OCI-LY7 (cell line): Measurements from ENCODE around the gene SENP5.

Experiments used
- EZH2phosphoT487 ChIP-seq: fragments of 200-600 bp; sonication (generic); IDR thresholded peaks from 2 replicates; pipeline ENCODE4 v1.6.1; 2018; ENCODE audit warnings: low read depth, borderline replicate concordance, mild to moderate bottlenecking, mixed run types, antibody characterized with exemption, low read length, moderate library complexity, mixed read lengths
- TF ChIP-seq, protein P1 (sequence below): fragments of 200-600 bp; sonication (generic); conservative IDR thresholded peaks from 2 replicates; pipeline ENCODE4 v1.5.1; 2014; ENCODE audit warnings: mild to moderate bottlenecking, antibody characterized with exemption, low read length, moderate library complexity, mixed read lengths

DNA sequence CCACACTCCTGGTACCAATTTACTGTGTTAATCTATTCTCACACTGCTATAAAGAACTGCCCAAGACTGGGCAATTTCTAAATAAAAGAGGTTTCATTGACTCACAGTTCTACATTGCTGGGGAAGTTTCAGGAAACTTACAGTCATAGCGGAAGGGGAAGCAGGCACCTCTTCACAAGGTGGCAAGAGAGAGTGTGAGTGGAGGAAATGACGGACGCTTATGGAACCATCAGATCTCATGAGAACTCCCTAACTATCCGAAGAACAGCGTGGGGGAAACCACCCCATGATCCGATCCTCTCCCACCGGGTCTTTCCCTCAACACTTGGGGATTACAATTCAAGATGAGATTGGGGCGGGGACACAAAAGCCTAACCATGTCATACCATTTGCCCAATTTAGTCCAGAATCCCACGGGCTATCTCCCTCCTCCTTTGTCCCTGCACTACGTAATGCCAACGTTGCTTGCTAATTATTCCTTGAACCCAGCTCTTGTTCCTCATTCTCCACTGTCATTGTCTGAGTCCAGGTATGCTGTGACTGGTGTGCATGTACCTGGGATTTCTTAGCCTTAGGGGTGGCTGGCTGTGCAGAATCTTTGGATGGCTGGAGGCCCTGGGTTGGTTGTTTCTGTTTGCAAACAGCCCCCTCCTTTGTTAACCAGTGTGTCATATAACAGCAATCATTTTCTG is 97.5 kb downstream of the SENP5 start:
- TF ChIP-seq, protein P1, sequence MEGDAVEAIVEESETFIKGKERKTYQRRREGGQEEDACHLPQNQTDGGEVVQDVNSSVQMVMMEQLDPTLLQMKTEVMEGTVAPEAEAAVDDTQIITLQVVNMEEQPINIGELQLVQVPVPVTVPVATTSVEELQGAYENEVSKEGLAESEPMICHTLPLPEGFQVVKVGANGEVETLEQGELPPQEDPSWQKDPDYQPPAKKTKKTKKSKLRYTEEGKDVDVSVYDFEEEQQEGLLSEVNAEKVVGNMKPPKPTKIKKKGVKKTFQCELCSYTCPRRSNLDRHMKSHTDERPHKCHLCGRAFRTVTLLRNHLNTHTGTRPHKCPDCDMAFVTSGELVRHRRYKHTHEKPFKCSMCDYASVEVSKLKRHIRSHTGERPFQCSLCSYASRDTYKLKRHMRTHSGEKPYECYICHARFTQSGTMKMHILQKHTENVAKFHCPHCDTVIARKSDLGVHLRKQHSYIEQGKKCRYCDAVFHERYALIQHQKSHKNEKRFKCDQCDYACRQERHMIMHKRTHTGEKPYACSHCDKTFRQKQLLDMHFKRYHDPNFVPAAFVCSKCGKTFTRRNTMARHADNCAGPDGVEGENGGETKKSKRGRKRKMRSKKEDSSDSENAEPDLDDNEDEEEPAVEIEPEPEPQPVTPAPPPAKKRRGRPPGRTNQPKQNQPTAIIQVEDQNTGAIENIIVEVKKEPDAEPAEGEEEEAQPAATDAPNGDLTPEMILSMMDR = no peak
- TF ChIP-seq EZH2phosphoT487 = no peak
